Measurements from ENCODE around the gene NEK9.

DNA sequence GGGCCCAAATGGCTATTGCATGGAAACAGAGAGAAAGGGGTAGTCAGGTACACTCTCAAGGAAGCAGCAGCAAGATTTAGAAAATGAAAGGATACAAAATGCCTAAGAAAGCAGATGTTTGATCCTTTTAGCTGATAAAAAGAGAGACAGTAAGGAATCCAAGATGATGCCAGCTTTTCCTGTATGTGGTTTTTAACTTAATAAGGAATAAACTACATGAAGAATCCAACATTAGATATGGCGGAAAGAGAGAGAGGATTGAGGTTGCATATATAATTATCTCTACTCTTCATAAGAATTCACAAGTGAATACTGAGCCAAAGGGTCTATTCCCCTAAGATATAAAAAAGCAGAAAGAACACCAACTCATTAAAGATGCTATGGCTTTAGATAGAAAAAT is 38.0 kb upstream of the NEK9 start:
- TF ChIP-seq, protein P1, sequence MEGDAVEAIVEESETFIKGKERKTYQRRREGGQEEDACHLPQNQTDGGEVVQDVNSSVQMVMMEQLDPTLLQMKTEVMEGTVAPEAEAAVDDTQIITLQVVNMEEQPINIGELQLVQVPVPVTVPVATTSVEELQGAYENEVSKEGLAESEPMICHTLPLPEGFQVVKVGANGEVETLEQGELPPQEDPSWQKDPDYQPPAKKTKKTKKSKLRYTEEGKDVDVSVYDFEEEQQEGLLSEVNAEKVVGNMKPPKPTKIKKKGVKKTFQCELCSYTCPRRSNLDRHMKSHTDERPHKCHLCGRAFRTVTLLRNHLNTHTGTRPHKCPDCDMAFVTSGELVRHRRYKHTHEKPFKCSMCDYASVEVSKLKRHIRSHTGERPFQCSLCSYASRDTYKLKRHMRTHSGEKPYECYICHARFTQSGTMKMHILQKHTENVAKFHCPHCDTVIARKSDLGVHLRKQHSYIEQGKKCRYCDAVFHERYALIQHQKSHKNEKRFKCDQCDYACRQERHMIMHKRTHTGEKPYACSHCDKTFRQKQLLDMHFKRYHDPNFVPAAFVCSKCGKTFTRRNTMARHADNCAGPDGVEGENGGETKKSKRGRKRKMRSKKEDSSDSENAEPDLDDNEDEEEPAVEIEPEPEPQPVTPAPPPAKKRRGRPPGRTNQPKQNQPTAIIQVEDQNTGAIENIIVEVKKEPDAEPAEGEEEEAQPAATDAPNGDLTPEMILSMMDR (IDR thresholded peaks at IDR 0.05; ENCODE audit: low read length) = no peak
- no peak for TF ChIP-seq EZH2 (IDR thresholded peaks at IDR 0.05; ENCODE audit: borderline replicate concordance, low read length)

Measured in OCI-LY1 (cell line).